Panc1 (cell line): ENCODE results near the gene ZFYVE21. TPM values are rescaled to one million over a fixed set of nuclear protein-coding genes. Genes with fewer than 3 reads are reported as not detected.

Experiments used
- ATAC-seq: fragments of 200-7000 bp; cut with Tn5 transposase; 2 replicates; pipeline ENCODE4 v1.9.1; 2020; ENCODE audit warnings: mild to moderate bottlenecking, moderate library complexity
- BruUV-seq: library from RNA; stranded (reverse); fragments of 400-500 nt; replicated peaks from 2 replicates; lab custom pipeline; 2021; lab: Mats Ljungman, UMichigan
- CTCF ChIA-PET: fragments of 300-600 bp; sonication (Branson Sonifier 250); formaldehyde crosslinking; loops from one replicate; lab custom pipeline; 2022; ENCODE audit warnings: antibody characterized with exemption; lab: Charles Lee
- POLR2A ChIA-PET: fragments of 300-600 bp; sonication (Branson Sonifier 250); formaldehyde crosslinking; loops from one replicate; lab custom pipeline; 2022; ENCODE audit warnings: antibody characterized with exemption; lab: Charles Lee
- DNase-seq: peaks from one replicate; pipeline ENCODE4 v3.0.0-alpha.2; 2010; ENCODE audit warnings: low read depth, low spot score
- H3K27ac ChIP-seq: 2 replicates; pipeline ENCODE4 v1.5.1; 2011; ENCODE audit warnings: mild to moderate bottlenecking, low read length, inconsistent platforms
- H3K27me3 ChIP-seq: fragments of 200-500 bp; sonication (Bioruptor generic); 2 replicates; pipeline ENCODE4 v1.6.0; 2014; ENCODE audit warnings: low read length, inconsistent platforms; ENCODE audit not compliant: control insufficient read depth, insufficient read depth
- H3K36me3 ChIP-seq: fragments of 200-500 bp; sonication (Bioruptor generic); 2 replicates; pipeline ENCODE4 v1.5.1; 2014; ENCODE audit warnings: inconsistent platforms, mild to moderate bottlenecking, low read length, moderate library complexity; ENCODE audit not compliant: control insufficient read depth, insufficient read depth
- H3K4me1 ChIP-seq: 2 replicates; pipeline ENCODE4 v1.5.1; 2011; ENCODE audit warnings: inconsistent platforms, mild to moderate bottlenecking, low read length, moderate library complexity; ENCODE audit not compliant: control insufficient read depth, insufficient read depth
- H3K4me3 ChIP-seq, 2 experiments: 2 replicates each; pipeline ENCODE4 v1.5.1; 2011 to 2012; ENCODE audit warnings: low read depth in 2 of 2, low read length in 2 of 2, mild to moderate bottlenecking in 2 of 2, inconsistent platforms in 1 of 2, moderate library complexity in 1 of 2
- H3K9me3 ChIP-seq: fragments of 200-500 bp; sonication (Bioruptor generic); 2 replicates; pipeline ENCODE4 v1.5.1; 2014; ENCODE audit warnings: low read depth, mild to moderate bottlenecking, inconsistent platforms, low read length, moderate library complexity; ENCODE audit not compliant: control insufficient read depth, insufficient read depth
- POLR2AphosphoS5 ChIP-seq: IDR thresholded peaks from 2 replicates; pipeline ENCODE4 v1.6.1; 2012; ENCODE audit warnings: mild to moderate bottlenecking, low read depth, low read length, moderate library complexity
- SIN3A ChIP-seq: IDR thresholded peaks from 2 replicates; pipeline ENCODE4 v1.6.1; 2012; ENCODE audit warnings: low read depth, mild to moderate bottlenecking, low read length, moderate library complexity, borderline replicate concordance; ENCODE audit not compliant: insufficient read depth
- TCF7L2 ChIP-seq: IDR thresholded peaks from 2 replicates; pipeline ENCODE4 v1.6.1; 2011; ENCODE audit warnings: mild to moderate bottlenecking, low read depth, low read length, inconsistent platforms
- in situ Hi-C: cut with HindIII; loops from 2 replicates; pipeline ENCODE4 v1.10.0; 2016; ENCODE audit warnings: low sequenced_read_pairs, low pct_unique_long_range_greater_than_20kb
- intact Hi-C: fragments of 100-400 bp; cut with micrococcal nuclease; formaldehyde crosslinking; loops from one replicate; pipeline ENCODE4 v1.10.0; 2022; ENCODE audit not compliant: unreplicated experiment
- total RNA-seq: library from RNA; stranded (reverse); gene quantifications from one replicate; pipeline ENCODE4 v1.2.1, GENCODE V29; 2021; ENCODE audit not compliant: unreplicated experiment
- TF ChIP-seq, protein P1 (sequence below), 2 experiments: IDR thresholded peaks; 2 replicates each; pipeline ENCODE4 v1.6.1; 2011 to 2012; ENCODE audit warnings: low read depth in 2 of 2, control low read depth in 1 of 2, low read length in 1 of 2, mild to moderate bottlenecking in 1 of 2, moderate library complexity in 1 of 2; ENCODE audit not compliant: insufficient read depth in 1 of 2
- TF ChIP-seq, protein P2 (sequence below): fragments of 450-650 bp; IDR thresholded peaks from 2 replicates; pipeline ENCODE4 v1.5.1; 2017; ENCODE audit warnings: mild to moderate bottlenecking

Gene ZFYVE21
- total RNA-seq, 1 experiment from 2014 or later = 41.8 TPM

DNA sequence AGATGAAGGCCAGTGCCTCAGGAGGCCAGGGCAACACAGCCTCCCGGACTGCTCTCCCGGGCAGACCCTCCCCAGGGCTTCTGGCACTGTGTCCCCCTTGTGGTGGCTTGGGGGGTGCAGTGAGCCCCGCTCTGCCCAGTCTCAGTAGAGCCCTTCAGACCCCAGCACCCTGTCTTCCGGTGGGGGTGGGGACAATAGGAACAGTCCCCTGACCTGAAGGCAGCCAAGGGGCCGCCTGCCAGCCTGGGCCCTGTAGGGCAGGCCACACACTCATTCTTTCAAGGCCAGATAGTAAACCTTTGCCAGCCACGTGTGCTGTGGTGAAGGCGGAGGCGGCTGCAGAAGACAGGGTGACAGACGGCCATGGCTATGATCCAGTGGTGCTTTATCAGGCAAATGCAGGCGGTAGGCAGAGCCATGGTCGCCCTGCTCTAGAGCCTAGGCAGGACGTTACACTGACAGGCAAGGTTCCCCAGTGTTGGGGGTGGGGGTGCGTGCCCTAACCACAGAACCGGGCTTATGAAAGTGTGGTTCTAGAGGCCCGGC is 15.0 kb downstream of the ZFYVE21 start:
- DNase-seq = no peak
- Histone ChIP-seq H3K36me3 (no peaks in the 10 kb centered on the region; the same call in 1 of the 2 replicates), H3K4me3 (no peak overlapping the region), H3K27me3 (no peaks in the 10 kb centered on the region), H3K4me1 (no peaks in the 10 kb centered on the region), H3K27ac (no peak overlapping the region), H3K9me3 (no peaks in the 10 kb centered on the region)
- POLR2A ChIA-PET = no interaction called here
- BruUV-seq = no TSS peak
- no peak for ATAC-seq
- intact Hi-C loops (no loop called here), in situ Hi-C loops (no loop called here)
- CTCF ChIA-PET = interaction anchor here (0.5 kb wide), 1 partner anchor 203 kb away, joined by 3 read pairs; no protein-coding TSS in a partner anchor
- TF ChIP-seq SIN3A (no peak), POLR2AphosphoS5 (no peak), TCF7L2 (no peak)
- TF ChIP-seq, protein P1, sequence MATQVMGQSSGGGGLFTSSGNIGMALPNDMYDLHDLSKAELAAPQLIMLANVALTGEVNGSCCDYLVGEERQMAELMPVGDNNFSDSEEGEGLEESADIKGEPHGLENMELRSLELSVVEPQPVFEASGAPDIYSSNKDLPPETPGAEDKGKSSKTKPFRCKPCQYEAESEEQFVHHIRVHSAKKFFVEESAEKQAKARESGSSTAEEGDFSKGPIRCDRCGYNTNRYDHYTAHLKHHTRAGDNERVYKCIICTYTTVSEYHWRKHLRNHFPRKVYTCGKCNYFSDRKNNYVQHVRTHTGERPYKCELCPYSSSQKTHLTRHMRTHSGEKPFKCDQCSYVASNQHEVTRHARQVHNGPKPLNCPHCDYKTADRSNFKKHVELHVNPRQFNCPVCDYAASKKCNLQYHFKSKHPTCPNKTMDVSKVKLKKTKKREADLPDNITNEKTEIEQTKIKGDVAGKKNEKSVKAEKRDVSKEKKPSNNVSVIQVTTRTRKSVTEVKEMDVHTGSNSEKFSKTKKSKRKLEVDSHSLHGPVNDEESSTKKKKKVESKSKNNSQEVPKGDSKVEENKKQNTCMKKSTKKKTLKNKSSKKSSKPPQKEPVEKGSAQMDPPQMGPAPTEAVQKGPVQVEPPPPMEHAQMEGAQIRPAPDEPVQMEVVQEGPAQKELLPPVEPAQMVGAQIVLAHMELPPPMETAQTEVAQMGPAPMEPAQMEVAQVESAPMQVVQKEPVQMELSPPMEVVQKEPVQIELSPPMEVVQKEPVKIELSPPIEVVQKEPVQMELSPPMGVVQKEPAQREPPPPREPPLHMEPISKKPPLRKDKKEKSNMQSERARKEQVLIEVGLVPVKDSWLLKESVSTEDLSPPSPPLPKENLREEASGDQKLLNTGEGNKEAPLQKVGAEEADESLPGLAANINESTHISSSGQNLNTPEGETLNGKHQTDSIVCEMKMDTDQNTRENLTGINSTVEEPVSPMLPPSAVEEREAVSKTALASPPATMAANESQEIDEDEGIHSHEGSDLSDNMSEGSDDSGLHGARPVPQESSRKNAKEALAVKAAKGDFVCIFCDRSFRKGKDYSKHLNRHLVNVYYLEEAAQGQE (IDR thresholded peaks at IDR 0.05; ENCODE audit: insufficient read depth in 1 of 2, low read depth in 2 of 2, low read length in 1 of 2) = no peak

GRCh38 chr14:103731481-103731880 is 15.9 kb downstream of the ZFYVE21 start:
- no TSS peak for BruUV-seq
- intact Hi-C loops = no loop called here
- in situ Hi-C loops = no loop called here
- POLR2A ChIA-PET = no interaction called here
- ATAC-seq (no peak), DNase-seq (no peak)
- no peaks in the 10 kb centered on the region for H3K9me3 ChIP-seq
- no peak overlapping the region for H3K4me3 ChIP-seq
- CTCF ChIA-PET = no interaction called here
- H3K27ac ChIP-seq = no peak overlapping the region
- H3K27me3 ChIP-seq = no peaks in the 10 kb centered on the region
- TF ChIP-seq, protein P1 (IDR thresholded peaks at IDR 0.05; ENCODE audit: insufficient read depth in 1 of 2, low read depth in 2 of 2, low read length in 1 of 2) = no peak
- TF ChIP-seq TCF7L2 = no peak
- TF ChIP-seq POLR2AphosphoS5 = no peak
- TF ChIP-seq, protein P2, sequence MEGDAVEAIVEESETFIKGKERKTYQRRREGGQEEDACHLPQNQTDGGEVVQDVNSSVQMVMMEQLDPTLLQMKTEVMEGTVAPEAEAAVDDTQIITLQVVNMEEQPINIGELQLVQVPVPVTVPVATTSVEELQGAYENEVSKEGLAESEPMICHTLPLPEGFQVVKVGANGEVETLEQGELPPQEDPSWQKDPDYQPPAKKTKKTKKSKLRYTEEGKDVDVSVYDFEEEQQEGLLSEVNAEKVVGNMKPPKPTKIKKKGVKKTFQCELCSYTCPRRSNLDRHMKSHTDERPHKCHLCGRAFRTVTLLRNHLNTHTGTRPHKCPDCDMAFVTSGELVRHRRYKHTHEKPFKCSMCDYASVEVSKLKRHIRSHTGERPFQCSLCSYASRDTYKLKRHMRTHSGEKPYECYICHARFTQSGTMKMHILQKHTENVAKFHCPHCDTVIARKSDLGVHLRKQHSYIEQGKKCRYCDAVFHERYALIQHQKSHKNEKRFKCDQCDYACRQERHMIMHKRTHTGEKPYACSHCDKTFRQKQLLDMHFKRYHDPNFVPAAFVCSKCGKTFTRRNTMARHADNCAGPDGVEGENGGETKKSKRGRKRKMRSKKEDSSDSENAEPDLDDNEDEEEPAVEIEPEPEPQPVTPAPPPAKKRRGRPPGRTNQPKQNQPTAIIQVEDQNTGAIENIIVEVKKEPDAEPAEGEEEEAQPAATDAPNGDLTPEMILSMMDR = no peak
- no peak for TF ChIP-seq SIN3A
- no peaks in the 10 kb centered on the region; the same call in 1 of the 2 replicates for H3K36me3 ChIP-seq
- no peaks in the 10 kb centered on the region for H3K4me1 ChIP-seq
